ENCODE measurements around the gene KPNA6. TPM values are rescaled to one million over a fixed set of nuclear protein-coding genes. Genes with fewer than 3 reads are reported as not detected.
"Not testable (repeated sequence)": the region's sequence is repeated elsewhere in the genome, so short reads cannot be mapped to it uniquely, and the experiment has no call there.

KPNA6 gene
- total RNA-seq = 36.8 and 45.7 TPM in 2 replicates
- polyA plus RNA-seq = 33.8 and 53.2 TPM in 2 replicates

- H3K36me3 ChIP-seq = no peaks in the 10 kb centered on the region
- peak; percentile 94 to 98 for DNase-seq (ENCODE audit: low read depth in 1 of 2, low spot score in 1 of 2)
- peak within 1 kb of the TSS; percentile 76 for H3K4me3 ChIP-seq
- TF ChIP-seq, protein P1, sequence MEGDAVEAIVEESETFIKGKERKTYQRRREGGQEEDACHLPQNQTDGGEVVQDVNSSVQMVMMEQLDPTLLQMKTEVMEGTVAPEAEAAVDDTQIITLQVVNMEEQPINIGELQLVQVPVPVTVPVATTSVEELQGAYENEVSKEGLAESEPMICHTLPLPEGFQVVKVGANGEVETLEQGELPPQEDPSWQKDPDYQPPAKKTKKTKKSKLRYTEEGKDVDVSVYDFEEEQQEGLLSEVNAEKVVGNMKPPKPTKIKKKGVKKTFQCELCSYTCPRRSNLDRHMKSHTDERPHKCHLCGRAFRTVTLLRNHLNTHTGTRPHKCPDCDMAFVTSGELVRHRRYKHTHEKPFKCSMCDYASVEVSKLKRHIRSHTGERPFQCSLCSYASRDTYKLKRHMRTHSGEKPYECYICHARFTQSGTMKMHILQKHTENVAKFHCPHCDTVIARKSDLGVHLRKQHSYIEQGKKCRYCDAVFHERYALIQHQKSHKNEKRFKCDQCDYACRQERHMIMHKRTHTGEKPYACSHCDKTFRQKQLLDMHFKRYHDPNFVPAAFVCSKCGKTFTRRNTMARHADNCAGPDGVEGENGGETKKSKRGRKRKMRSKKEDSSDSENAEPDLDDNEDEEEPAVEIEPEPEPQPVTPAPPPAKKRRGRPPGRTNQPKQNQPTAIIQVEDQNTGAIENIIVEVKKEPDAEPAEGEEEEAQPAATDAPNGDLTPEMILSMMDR (IDR thresholded peaks at IDR 0.05; ENCODE audit: low read depth, low read length) = no peak
- no peaks in the 10 kb centered on the region for H3K27me3 ChIP-seq
- no peaks in the 10 kb centered on the region for H3K4me1 ChIP-seq (ENCODE audit: low read depth)
- H3K9me3 ChIP-seq (ENCODE audit: low read depth) = no peaks in the 10 kb centered on the region
- peak within 1 kb of the TSS; percentile 95 for H3K27ac ChIP-seq
Measured at GRCh38 chr1:32107742-32108661, at the start of gene KPNA6. Gene KPNA6 (plus strand): TSS chr1:32108056. CDS start chr1:32108131, 75 bp downstream.

GRCh38 chr1:32060914-32061313 is 46.9 kb upstream of the KPNA6 start:
- Histone ChIP-seq H3K4me1 (ENCODE audit: low read depth) (peaks cover 12% of the 10 kb centered on the region), H3K36me3 (peaks cover 32% of the 10 kb centered on the region), H3K9me3 (ENCODE audit: low read depth) (no peaks in the 10 kb centered on the region), H3K4me3 (no peak overlapping the region), H3K27ac (peak overlapping the region; percentile 69), H3K27me3 (no peaks in the 10 kb centered on the region)
- TF ChIP-seq, protein P1 (IDR thresholded peaks at IDR 0.05; ENCODE audit: low read depth, low read length) = no peak
- no peak for DNase-seq (ENCODE audit: low read depth in 1 of 2, low spot score in 1 of 2)

- peak overlapping the region; percentile 93 for H3K27ac ChIP-seq
- H3K9me3 ChIP-seq (ENCODE audit: low read depth) = no peaks in the 10 kb centered on the region
- peaks cover 12% of the 10 kb centered on the region for H3K4me1 ChIP-seq (ENCODE audit: low read depth)
- no peak overlapping the region for H3K4me3 ChIP-seq
- TF ChIP-seq, protein P1 (IDR thresholded peaks at IDR 0.05; ENCODE audit: low read depth, low read length) = no peak
- peaks cover 21% of the 10 kb centered on the region for H3K36me3 ChIP-seq
- no peaks in the 10 kb centered on the region for H3K27me3 ChIP-seq
- DNase-seq (ENCODE audit: low read depth in 1 of 2, low spot score in 1 of 2) = no peak
Measured at GRCh38 chr1:32062867-32063230, 45.0 kb upstream of the KPNA6 start.

DNA sequence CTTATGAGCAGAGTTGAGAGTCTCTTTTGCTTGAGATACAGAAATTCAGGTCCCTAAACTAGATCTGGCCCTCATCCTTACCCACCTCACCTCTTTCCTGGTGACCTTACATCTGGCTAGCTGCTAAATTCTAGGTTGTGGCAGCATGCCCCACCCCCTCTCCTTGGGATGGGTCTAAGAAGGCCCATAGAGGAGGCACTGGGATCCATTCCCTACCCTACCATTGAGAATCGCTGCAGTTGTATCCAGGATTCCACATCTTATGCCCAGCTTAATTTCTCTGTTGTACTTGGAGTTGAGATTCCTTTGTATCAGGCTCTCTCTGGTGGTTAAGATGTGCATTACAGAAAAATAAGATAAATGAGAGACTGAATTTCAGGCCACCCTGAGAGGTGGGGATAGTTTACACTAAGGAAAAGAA is 44.6 kb upstream of the KPNA6 start:
- Histone ChIP-seq H3K9me3 (ENCODE audit: low read depth) (no peaks in the 10 kb centered on the region), H3K4me1 (ENCODE audit: low read depth) (peaks cover 12% of the 10 kb centered on the region), H3K36me3 (peaks cover 21% of the 10 kb centered on the region), H3K27ac (peak overlapping the region; percentile 93), H3K27me3 (no peaks in the 10 kb centered on the region), H3K4me3 (no peak overlapping the region)
- peak; percentile 55 to 75 for DNase-seq (ENCODE audit: low read depth in 1 of 2, low spot score in 1 of 2)
- TF ChIP-seq, protein P1 (IDR thresholded peaks at IDR 0.05; ENCODE audit: low read depth, low read length) = peak; percentile 54

- DNase-seq (ENCODE audit: low read depth in 1 of 2, low spot score in 1 of 2); H3K27me3 ChIP-seq: not testable (repeated sequence)
Measured at GRCh38 chr1:32065613-32066488, 42.0 kb upstream of the KPNA6 start.

More at GRCh38 chr1:32065613-32066488, 42.0 kb upstream of the KPNA6 start:
- H3K27ac ChIP-seq; H3K36me3 ChIP-seq; H3K4me3 ChIP-seq; H3K9me3 ChIP-seq (ENCODE audit: low read depth): not testable (repeated sequence)
- H3K4me1 ChIP-seq (ENCODE audit: low read depth) = peaks cover 12% of the 10 kb centered on the region

Measured in cardiac muscle cell (in vitro differentiated cells and primary cell).